Measurements from ENCODE around the gene HTT.

- TF ChIP-seq POLR2A (IDR thresholded peaks at IDR 0.05) (no peak), CTCF (IDR thresholded peaks at IDR 0.05) (no peak)
Measured at GRCh38 chr4:3225936-3226335, 151.5 kb downstream of the HTT start.

All from adrenal gland (tissue), 5 donors.